Measurements from ENCODE around the gene PEX7.
"Not testable (repeated sequence)": the region's sequence is repeated elsewhere in the genome, so short reads cannot be mapped to it uniquely, and the experiment has no call there.

PEX7 gene

GRCh38 chr6:136930528-136930927 lies 108.1 kb downstream of the PEX7 start:
- Mint-ChIP-seq H3K36me3 (ENCODE audit: insufficient read depth) (no peaks in the 10 kb centered on the region), H3K27me3 (peaks cover 35 to 72% of the 10 kb centered on the region in 2 donors), H3K4me1 (ENCODE audit: low read depth in 2 of 2) (no peaks in the 10 kb centered on the region), H3K4me3 (no peak overlapping the region), H3K9me3 (no peaks in the 10 kb centered on the region), H3K27ac (no peak overlapping the region)
- ATAC-seq (replicated peaks), result no peak
- no peak for DNase-seq

- no peaks in the 10 kb centered on the region for H3K4me1 Mint-ChIP-seq (ENCODE audit: low read depth in 2 of 2)
- DNase-seq (no peak), ATAC-seq (replicated peaks) (no peak)
- no peak overlapping the region for H3K27ac Mint-ChIP-seq
- H3K27me3 Mint-ChIP-seq, result peaks cover 46 to 83% of the 10 kb centered on the region in 2 donors
- no peaks in the 10 kb centered on the region for H3K9me3 Mint-ChIP-seq
- no peaks in the 10 kb centered on the region for H3K36me3 Mint-ChIP-seq (ENCODE audit: insufficient read depth)
- no peak overlapping the region for H3K4me3 Mint-ChIP-seq
Observed at GRCh38 chr6:136932599-136932998, 110.2 kb downstream of the PEX7 start.

- peaks cover 22 to 23% of the 10 kb centered on the region in 2 donors for H3K27me3 Mint-ChIP-seq
- H3K27ac Mint-ChIP-seq, result no peak overlapping the region
- no peak for DNase-seq
- no peaks in the 10 kb centered on the region for H3K4me1 Mint-ChIP-seq (ENCODE audit: low read depth in 2 of 2)
- no peaks in the 10 kb centered on the region for H3K36me3 Mint-ChIP-seq (ENCODE audit: insufficient read depth)
- ATAC-seq (replicated peaks), result no peak
- H3K9me3 Mint-ChIP-seq, result peaks cover 2 to 7% of the 10 kb centered on the region in 2 donors
- no peak overlapping the region for H3K4me3 Mint-ChIP-seq
Observed at GRCh38 chr6:136945072-136945471, 122.7 kb downstream of the PEX7 start.

- Mint-ChIP-seq H3K4me3 (no peak overlapping the region), H3K4me1 (ENCODE audit: low read depth in 2 of 2) (no peaks in the 10 kb centered on the region), H3K36me3 (ENCODE audit: insufficient read depth) (no peaks in the 10 kb centered on the region), H3K27me3 (peaks cover 22 to 23% of the 10 kb centered on the region in 2 donors), H3K27ac (no peak overlapping the region), H3K9me3 (peaks cover 2 to 7% of the 10 kb centered on the region in 2 donors)
- DNase-seq (no peak), ATAC-seq (replicated peaks) (no peak)
Observed at GRCh38 chr6:136945711-136946121, 123.3 kb downstream of the PEX7 start.

GRCh38 chr6:136947037-136947436 lies 124.6 kb downstream of the PEX7 start:
- H3K4me1 Mint-ChIP-seq (ENCODE audit: low read depth in 2 of 2), result no peaks in the 10 kb centered on the region
- no peak for DNase-seq
- ATAC-seq (replicated peaks), result no peak
- H3K27ac Mint-ChIP-seq, result no peak overlapping the region
- H3K27me3 Mint-ChIP-seq, result peaks cover 22 to 29% of the 10 kb centered on the region in 2 donors
- no peaks in the 10 kb centered on the region for H3K36me3 Mint-ChIP-seq (ENCODE audit: insufficient read depth)
- H3K4me3 Mint-ChIP-seq, result no peak overlapping the region
- H3K9me3 Mint-ChIP-seq, result no peaks in the 10 kb centered on the region

- not testable (repeated sequence) for H3K9me3 Mint-ChIP-seq; DNase-seq; H3K27ac Mint-ChIP-seq; ATAC-seq (replicated peaks); H3K4me1 Mint-ChIP-seq (ENCODE audit: low read depth in 2 of 2); H3K36me3 Mint-ChIP-seq (ENCODE audit: insufficient read depth); H3K4me3 Mint-ChIP-seq
- peaks cover 34 to 46% of the 10 kb centered on the region in 2 donors for H3K27me3 Mint-ChIP-seq
Observed at GRCh38 chr6:136949957-136950356, 127.6 kb downstream of the PEX7 start.

GRCh38 chr6:136950436-136951126 lies 128.2 kb downstream of the PEX7 start:
- Mint-ChIP-seq H3K4me3 (no peak overlapping the region), H3K27me3 (peaks cover 40 to 52% of the 10 kb centered on the region in 2 donors), H3K36me3 (ENCODE audit: insufficient read depth) (no peaks in the 10 kb centered on the region), H3K9me3 (no peaks in the 10 kb centered on the region), H3K27ac (no peak overlapping the region), H3K4me1 (ENCODE audit: low read depth in 2 of 2) (peaks cover 0 to 8% of the 10 kb centered on the region in 2 donors)
- DNase-seq (no peak), ATAC-seq (replicated peaks) (no peak)

GRCh38 chr6:136952714-136953260 lies 130.4 kb downstream of the PEX7 start:
- H3K27ac Mint-ChIP-seq, result no peak overlapping the region
- peaks cover 2 to 12% of the 10 kb centered on the region in 2 donors for H3K4me1 Mint-ChIP-seq (ENCODE audit: low read depth in 2 of 2)
- ATAC-seq (replicated peaks), result no peak
- H3K36me3 Mint-ChIP-seq (ENCODE audit: insufficient read depth), result no peaks in the 10 kb centered on the region
- H3K4me3 Mint-ChIP-seq, result no peak overlapping the region
- peaks cover 41 to 53% of the 10 kb centered on the region in 2 donors for H3K27me3 Mint-ChIP-seq
- H3K9me3 Mint-ChIP-seq, result no peaks in the 10 kb centered on the region
- no peak for DNase-seq

GRCh38 chr6:136955123-136955522 lies 132.7 kb downstream of the PEX7 start:
- no peak overlapping the region for H3K4me3 Mint-ChIP-seq
- H3K9me3 Mint-ChIP-seq, result no peaks in the 10 kb centered on the region
- ATAC-seq (replicated peaks), result no peak
- H3K4me1 Mint-ChIP-seq (ENCODE audit: low read depth in 2 of 2), result peaks cover 2 to 12% of the 10 kb centered on the region in 2 donors
- peaks cover 53 to 55% of the 10 kb centered on the region in 2 donors for H3K27me3 Mint-ChIP-seq
- H3K36me3 Mint-ChIP-seq (ENCODE audit: insufficient read depth), result no peaks in the 10 kb centered on the region
- DNase-seq, result no peak
- no peak overlapping the region for H3K27ac Mint-ChIP-seq

GRCh38 chr6:136956590-136957544 lies 134.5 kb downstream of the PEX7 start:
- Mint-ChIP-seq H3K4me1 (ENCODE audit: low read depth in 2 of 2) (peaks cover 2 to 12% of the 10 kb centered on the region in 2 donors), H3K36me3 (ENCODE audit: insufficient read depth) (no peaks in the 10 kb centered on the region), H3K27ac (no peak overlapping the region), H3K9me3 (no peaks in the 10 kb centered on the region), H3K4me3 (no peak overlapping the region), H3K27me3 (peaks cover 53 to 57% of the 10 kb centered on the region in 2 donors)
- ATAC-seq (replicated peaks) (peak; percentile 29), DNase-seq (no peak)

- H3K4me3 Mint-ChIP-seq, result no peak overlapping the region
- no peaks in the 10 kb centered on the region for H3K36me3 Mint-ChIP-seq (ENCODE audit: insufficient read depth)
- peaks cover 45 to 53% of the 10 kb centered on the region in 2 donors for H3K27me3 Mint-ChIP-seq
- peaks cover 2 to 5% of the 10 kb centered on the region in 2 donors for H3K4me1 Mint-ChIP-seq (ENCODE audit: low read depth in 2 of 2)
- no peaks in the 10 kb centered on the region for H3K9me3 Mint-ChIP-seq
- no peak overlapping the region for H3K27ac Mint-ChIP-seq
- DNase-seq (no peak), ATAC-seq (replicated peaks) (no peak)
Observed at GRCh38 chr6:136958168-136958567, 135.8 kb downstream of the PEX7 start.

GRCh38 chr6:136959471-136959891 lies 137.1 kb downstream of the PEX7 start:
- Mint-ChIP-seq H3K36me3 (ENCODE audit: insufficient read depth) (no peaks in the 10 kb centered on the region), H3K27ac (no peak overlapping the region), H3K4me3 (no peak overlapping the region), H3K4me1 (ENCODE audit: low read depth in 2 of 2) (peaks cover 2 to 4% of the 10 kb centered on the region in 2 donors), H3K9me3 (no peaks in the 10 kb centered on the region), H3K27me3 (peaks cover 47 to 50% of the 10 kb centered on the region in 2 donors)
- ATAC-seq (replicated peaks) (no peak), DNase-seq (no peak)

GRCh38 chr6:136959935-136960334 lies 137.5 kb downstream of the PEX7 start:
- H3K4me3 Mint-ChIP-seq; DNase-seq; H3K36me3 Mint-ChIP-seq (ENCODE audit: insufficient read depth); H3K4me1 Mint-ChIP-seq (ENCODE audit: low read depth in 2 of 2); ATAC-seq (replicated peaks); H3K27ac Mint-ChIP-seq; H3K9me3 Mint-ChIP-seq: not testable (repeated sequence)
- H3K27me3 Mint-ChIP-seq, result peaks cover 44 to 45% of the 10 kb centered on the region in 2 donors
